Measurements from ENCODE around the gene B3GALT6.

B3GALT6 gene

DNA sequence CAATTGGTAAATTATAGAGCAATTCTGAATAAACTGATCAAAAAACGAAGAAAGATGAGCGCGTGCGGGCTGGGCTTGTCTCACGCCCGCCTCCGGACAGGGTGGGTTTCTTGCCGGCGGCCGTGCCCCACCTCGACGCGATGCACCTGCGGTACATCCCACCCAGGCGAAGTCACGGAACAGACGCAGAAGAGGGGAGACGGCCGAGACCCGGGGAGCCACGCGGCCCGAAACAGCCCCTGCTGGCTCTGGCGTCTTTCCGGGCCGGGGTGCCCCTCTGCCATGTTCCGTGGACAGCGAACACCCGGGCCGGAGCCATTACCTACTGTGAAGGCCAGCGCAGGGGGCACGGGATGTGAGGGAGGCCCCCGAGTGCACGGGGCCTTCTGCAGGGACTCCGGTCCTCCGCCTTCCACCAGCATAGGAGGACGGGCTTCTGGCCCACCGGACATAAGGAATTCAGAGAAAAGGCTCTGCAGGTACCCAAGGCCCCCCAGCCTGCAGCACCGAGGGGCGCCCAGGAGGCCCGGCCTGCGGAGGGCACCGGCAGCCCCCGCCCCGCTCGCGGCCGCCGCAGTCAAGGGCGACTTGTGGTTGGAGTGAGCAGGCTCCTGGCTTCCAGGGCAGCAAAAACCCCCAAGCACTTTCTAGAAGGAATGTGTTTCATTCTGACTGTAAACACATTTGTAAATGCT is 22.1 kb downstream of the B3GALT6 start:
- no peak for DNase-seq
- in situ Hi-C loops (cut with MboI; ENCODE audit: low pct_unique_long_range_greater_than_20kb, low sequenced_read_pairs), result no loop called here

DNA sequence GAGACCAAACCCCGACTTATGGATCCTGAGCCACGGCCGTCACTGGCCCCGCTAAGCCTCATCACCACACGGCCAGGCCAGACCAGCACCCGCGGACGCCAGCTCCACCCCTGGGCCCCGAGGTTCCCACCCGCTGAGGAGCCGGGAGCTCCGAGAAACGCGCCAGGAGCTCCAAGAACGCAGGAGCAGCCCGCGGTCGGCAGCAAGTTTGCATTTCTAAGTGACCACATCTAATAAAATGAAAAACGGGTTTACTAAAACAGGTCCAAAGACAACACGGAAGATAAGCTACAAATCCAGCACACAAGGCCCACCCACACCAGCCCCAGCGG is 22.6 kb downstream of the B3GALT6 start:
- DNase-seq, result no peak
- in situ Hi-C loops (cut with MboI; ENCODE audit: low pct_unique_long_range_greater_than_20kb, low sequenced_read_pairs), result no loop called here

DNA sequence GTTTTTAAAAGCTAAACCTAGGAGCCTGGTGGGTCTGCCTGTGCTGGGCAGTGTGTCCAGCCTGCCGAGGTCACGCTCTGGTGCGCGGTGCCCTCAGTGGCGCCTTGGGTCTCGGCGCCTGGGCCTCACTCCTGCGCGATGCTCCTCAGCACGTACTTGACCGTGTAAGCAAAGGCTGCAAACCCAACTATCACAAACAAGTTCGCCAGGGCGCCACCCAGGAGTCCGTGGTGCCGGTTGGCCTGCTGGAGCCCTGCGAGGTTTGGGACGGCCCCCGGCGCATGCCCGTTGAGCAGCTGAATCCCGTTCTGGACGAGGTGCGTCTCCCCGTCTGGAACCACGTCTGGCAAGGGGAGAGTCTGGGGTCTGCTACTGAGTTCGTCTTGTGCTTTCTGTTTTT is 23.0 kb downstream of the B3GALT6 start:
- in situ Hi-C loops (cut with MboI; ENCODE audit: low pct_unique_long_range_greater_than_20kb, low sequenced_read_pairs), result no loop called here
- DNase-seq, result no peak

DNA sequence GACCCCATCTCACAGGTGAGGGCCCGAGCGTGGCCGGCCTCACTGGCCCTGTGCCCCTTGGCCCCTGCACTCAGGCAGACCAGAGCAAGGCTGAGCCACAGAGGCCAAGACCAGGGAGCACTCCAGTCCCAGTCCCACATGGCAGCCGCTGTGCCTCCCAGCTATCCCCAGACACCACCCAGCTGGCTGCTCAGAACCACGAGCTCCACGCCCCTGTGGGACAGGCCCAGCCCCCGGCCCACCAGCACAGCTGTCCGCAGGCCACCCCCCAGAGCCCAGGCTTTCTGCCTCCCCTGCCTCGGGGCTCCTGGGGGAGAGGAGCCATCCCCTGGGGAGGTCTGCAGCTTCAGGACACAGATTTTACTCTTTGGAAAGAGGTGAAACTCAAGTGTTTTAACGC is 23.6 kb downstream of the B3GALT6 start:
- DNase-seq, result no peak
- in situ Hi-C loops (cut with MboI; ENCODE audit: low pct_unique_long_range_greater_than_20kb, low sequenced_read_pairs), result no loop called here

DNA sequence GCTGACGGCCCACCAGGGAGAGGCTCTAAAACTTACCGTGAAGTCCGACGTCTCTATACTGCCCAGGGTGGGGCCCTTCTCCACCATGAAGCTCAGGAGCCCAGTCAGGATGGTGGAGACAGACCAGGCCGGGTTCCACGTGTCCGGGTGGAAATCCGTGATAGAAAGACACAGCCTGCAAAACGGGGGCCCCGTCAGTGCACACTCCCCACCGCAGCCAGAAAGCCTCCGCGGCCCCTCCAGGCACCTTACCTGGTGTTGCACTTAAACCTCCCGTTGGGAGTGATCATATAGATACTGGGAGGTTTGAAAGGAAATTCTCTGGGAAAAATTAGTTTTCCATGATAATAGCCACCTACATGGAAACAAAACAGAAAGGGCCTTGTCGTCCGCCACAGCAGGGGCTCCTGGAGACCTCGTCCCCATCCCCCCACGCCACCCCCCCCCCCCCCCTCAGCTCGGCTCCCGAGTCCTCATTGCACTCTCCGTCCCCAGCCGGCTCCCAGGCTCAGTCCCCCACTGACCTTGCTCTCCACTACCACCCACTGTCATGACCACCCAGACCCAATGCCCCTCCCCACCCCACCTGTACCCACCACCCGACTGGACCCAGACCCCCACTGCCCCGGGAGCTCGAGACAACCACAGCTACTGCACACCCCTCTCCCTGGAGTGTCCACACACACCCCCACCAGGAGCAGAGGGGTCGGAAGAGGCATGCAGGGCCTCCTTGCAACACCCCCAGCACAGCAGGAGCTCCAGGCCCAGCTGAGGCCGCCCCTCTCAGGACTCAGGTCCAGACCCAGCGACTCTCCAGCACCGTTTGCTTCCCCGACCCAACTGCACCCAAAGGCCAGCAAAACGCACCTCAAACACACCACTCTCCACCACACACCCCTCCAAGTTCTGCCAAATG is 25.2 kb downstream of the B3GALT6 start:
- no peak for DNase-seq
- in situ Hi-C loops (cut with MboI; ENCODE audit: low pct_unique_long_range_greater_than_20kb, low sequenced_read_pairs), result no loop called here

DNA sequence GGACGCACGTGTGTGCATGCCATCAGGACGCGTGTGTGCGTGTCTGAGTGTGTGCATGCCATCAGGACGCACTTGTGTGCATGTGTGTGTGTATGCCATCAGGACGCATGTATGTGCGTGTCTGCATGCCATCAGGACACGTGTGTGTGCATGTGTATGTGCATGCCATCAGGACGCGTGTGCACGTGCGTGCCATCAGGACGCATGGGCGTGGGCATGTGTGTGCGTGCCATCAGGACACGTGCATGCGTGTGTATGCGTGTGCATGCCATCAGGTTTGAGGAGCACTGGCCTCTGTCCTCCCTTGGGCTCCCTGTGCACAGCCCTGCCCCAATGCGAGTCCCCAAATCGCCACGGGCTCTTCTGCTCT is 27.1 kb downstream of the B3GALT6 start:
- in situ Hi-C loops (cut with MboI; ENCODE audit: low pct_unique_long_range_greater_than_20kb, low sequenced_read_pairs), result no loop called here
- no peak for DNase-seq

DNA sequence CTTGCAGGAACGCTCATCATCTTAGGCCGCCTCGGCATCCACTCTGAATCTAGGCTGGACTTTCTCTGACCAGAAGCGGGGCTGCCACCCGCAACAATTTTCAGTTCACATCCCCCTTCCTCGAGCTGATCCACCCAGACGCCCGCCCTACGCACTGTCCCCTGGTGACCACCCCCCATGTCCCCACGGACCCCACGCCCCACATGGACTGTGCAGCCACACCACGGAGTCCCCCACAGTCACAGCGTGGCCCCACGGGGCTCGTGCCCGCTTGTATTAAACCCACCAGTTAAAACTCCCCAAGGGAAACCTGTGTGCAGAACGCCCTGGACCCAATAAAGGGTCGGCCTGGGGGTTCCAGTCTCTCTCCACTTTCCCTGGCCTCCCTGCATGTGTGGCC is 27.5 kb downstream of the B3GALT6 start:
- no peak for DNase-seq
- in situ Hi-C loops (cut with MboI; ENCODE audit: low pct_unique_long_range_greater_than_20kb, low sequenced_read_pairs), result no loop called here

DNA sequence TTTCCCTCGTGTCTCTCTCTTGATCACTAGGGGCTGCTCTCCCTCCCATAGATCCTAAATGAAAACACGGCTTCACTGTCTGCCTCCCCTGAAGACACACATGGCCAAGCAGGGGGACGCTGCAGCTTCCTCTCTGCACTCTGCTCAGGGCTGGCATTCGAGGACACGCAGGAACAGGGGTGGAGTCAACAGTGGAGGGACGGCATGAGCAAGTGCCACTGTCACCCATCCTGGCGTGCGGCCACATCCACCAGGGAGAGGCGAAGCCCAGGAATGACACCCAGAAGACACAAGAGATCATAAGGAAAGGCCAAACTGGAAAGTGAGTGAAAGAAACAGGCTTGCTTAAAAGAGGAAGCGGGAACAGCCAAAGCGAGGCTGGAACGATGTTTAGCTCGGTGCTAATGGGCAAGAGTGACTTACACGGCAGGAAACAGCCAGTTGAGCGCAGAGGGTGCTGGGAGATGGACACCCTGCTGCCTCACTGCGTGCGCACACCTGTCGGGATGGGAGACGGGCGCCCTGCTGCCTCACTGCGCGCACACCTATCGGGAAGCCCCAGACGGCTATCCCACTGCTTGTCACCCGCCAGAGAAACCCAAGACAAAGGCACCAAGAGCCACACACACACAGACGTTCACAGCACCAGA is 28.0 kb downstream of the B3GALT6 start:
- in situ Hi-C loops (cut with MboI; ENCODE audit: low pct_unique_long_range_greater_than_20kb, low sequenced_read_pairs), result no loop called here
- DNase-seq, result no peak

DNA sequence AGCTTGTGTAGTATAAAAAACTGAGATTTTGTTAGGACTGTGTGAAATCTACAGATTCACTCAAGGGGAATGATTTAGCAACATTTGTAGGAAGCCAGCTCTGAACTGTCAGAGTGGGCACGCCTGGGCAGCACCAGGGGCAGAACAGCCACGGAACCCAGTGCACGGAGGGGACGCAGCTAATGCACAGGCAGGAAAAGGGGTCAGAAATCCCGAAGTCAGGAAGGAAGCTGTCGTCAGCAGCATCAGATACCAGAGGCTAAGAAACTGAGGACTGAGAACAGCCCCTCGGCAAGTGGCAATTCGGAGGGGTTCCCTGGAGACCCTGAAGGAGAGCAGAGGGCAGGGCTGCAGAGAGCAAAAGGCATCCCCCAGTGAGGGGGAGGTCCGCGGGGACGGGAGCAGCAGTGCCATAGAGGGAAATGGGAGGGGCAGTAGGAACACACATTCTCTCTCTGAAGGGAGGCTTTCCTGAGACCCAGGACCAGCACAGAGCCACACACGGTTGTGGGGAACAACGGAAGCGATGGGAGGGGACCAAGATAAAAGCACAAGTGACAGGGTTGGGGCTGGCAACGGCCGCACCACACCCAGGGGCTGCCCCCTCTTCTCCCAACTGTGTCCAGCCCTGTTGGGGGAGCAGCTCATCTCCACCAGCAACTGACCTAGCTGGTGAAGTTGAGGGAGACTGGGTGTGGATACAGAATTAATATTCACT is 29.0 kb downstream of the B3GALT6 start:
- in situ Hi-C loops (cut with MboI; ENCODE audit: low pct_unique_long_range_greater_than_20kb, low sequenced_read_pairs), result no loop called here
- no peak for DNase-seq

DNA sequence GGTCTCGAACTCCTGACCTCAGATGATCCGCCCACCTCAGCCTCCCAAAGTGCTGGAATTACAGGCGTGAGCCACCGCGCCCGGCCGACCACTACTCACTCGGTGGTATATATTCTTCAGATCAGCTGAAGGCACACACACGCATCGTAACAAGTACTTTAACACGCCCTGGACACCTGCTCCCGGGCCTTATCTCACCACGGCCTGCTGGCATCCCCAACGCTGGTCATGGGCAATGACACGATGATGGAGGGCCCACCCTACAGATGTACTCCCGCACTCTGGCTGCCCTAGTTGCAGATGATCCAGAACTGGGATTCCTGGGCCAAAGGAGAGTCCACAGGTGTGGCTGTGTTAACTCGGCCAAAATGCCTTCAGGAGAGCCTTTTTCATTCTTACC is 30.0 kb downstream of the B3GALT6 start:
- in situ Hi-C loops (cut with MboI; ENCODE audit: low pct_unique_long_range_greater_than_20kb, low sequenced_read_pairs), result no loop called here
- no peak for DNase-seq

DNA sequence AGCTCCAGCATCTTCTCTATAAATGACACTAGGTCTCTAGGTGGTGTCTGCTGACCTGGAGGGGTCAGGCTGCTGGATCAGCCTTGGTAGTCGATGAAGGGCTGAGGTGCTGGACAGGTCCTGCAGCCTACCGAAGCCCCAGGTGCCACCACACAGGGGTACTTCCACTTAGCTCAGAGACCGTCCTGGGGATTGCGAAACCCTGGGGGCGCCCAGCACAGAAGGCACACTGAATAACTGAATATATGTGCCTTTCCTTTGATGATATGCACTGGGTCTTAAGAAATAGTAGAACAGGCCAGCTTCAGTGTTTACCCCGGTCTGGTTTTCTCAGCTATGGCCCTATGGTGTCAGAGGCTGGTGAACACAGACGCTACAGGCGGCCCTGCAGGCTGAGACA is 30.7 kb downstream of the B3GALT6 start:
- no peak for DNase-seq
- in situ Hi-C loops (cut with MboI; ENCODE audit: low pct_unique_long_range_greater_than_20kb, low sequenced_read_pairs), result no loop called here

DNA sequence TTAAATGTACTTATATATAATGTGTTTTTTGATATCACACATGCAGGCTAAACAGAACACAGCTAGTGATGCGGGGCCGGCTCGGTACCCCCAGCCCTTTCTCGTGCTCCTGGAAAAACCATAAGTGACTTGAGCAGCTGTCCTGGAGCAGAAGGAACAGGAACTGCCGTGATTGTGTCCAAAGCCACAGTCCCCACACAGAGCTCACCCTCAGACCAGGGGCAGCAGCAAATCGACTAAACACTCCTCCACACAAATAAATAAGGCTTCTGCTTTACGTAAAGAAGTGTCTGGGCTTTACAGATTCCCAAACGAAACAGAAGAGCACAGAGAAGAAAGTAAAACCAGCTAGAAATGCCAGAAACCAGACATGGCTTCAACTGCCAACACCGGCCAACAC is 32.0 kb downstream of the B3GALT6 start:
- in situ Hi-C loops (cut with MboI; ENCODE audit: low pct_unique_long_range_greater_than_20kb, low sequenced_read_pairs), result no loop called here
- no peak for DNase-seq

DNA sequence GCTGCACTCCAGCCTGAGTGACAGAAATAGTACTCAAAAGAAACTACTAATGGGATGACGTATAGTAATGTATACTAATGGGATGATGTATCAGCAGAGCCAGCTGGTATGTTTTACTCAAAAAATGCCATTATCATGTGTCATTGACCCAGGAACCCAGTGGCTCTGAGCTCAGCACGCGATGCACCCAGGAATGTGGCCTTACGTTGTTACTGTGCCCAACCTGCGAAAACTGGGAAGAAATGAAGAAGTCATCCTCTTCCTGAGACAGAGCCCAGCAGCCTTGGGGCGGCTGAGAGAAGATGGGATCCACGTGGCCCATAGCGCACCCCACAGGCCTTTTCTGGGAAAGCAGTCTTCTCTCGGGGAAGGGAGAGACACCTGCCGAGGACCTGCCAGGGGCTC is 32.8 kb downstream of the B3GALT6 start:
- DNase-seq, result peak; percentile 55
- in situ Hi-C loops (cut with MboI; ENCODE audit: low pct_unique_long_range_greater_than_20kb, low sequenced_read_pairs), result no loop called here

DNA sequence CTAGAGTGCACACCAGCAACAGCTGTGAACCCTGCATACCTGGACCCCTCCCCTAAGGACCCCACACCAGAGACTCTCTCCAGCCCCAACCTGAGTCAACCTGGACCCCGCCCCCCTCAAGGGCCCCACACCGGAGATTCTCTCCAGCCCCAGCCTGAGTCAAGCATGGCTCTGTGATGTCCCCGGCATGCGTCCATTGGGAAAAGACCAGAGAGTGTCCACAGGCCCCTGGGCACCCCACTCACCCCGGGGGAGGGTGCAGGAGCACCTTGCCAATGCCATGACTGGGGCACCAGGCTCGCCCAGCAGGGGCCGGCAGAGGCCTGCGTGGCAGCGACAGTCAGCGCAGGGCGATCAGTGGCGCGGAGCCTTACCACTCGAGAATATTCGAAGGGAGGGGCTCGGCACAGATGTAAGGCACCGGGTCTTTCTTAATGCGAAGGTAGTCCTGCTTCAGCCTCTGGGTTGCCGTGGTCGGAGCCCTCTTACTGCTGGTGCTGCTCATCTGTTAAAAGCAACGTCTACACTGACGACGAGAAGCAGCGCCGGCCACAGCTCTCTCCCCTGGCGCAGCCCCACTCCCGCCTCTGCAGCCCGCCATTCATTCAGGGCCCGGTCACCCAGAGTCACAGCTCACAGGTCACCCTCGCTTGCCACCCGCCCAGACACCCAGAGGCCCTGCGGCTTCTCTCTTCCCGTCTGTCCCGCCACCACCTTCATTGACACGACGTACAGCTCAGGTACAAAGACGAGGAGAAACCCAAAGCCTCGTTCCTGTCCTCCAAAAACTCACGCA is 35.6 kb downstream of the B3GALT6 start:
- in situ Hi-C loops (cut with MboI; ENCODE audit: low pct_unique_long_range_greater_than_20kb, low sequenced_read_pairs), result no loop called here
- DNase-seq, result no peak

DNA sequence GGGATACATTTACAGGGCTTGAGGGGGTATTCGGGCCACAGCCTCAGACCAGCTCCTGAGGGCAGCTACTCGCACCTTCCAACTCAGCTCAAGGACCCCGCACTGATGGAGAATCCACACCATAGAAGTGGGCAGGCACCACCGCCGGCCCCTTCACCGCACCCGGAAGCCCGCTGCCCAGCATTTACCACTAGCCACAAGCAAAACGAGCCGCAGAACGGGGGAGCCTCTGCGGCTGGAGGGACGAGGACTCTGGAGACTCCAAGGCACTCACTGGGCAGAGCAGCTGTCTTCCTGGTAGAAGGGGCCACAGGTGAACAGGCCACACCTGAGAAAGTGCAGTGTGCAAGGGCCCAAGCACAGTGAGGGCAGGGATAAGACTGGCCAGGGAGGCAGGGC is 36.2 kb downstream of the B3GALT6 start:
- in situ Hi-C loops (cut with MboI; ENCODE audit: low pct_unique_long_range_greater_than_20kb, low sequenced_read_pairs), result no loop called here
- DNase-seq, result no peak

DNA sequence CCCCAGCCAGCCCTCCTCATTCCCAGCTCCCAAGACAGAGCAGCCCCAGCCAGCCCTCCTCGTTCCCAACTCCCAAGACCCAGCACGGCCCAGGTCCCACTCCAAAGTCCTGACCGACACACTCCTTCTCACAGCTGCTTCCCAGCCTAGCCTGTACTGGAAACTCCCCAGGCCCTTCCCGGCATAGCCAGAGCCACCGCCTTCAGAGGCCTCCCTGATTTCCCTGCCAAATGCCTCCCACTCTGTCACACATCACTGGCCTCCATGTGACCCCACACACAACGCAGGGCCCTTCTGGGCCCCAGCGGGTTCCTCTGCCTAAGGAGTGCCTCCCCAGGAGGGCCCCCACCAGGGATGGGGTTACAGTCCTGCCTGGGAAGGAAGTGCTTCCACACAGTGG is 38.8 kb downstream of the B3GALT6 start:
- in situ Hi-C loops (cut with MboI; ENCODE audit: low pct_unique_long_range_greater_than_20kb, low sequenced_read_pairs), result no loop called here
- no peak for DNase-seq

DNA sequence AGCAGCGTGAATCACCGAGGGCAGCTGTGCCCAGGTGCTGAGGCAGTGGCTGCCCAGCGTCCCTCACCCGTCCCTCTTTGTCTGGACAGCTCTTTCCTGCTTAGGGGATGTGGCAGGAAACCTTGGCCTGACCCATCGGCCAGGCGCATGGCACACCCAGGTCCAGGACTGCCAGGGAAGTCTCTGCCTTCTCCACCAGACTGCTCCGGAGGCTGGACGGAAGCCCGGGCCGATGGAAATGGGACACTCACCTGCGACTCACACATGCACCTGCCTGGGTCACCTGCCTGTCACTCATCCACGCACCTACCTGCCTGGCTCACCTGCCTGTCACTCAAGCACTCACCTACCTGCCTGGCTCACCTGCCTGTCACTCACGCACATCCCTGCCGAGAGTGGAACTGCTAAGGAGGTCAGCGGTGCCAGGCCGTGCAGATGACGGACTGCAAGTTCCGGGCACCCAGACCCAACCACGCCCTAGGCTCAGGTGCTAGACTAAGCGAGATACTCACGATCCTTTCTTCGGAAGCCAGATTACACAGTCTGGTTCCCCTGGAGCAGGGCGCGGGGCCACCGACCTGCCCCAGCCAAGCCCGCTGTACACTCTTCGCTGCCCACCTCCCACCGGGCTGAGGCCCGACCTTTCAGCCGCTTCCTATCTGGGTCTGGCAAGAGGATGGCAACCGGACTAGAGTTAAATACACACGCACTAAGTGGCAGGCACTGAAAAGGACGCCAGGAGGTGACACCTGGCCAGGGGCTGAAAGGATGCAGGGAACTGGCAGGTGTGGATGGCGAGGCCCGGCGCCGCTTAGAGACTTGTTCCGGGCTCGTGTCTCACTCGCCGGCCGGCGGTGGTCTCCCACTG is 40.5 kb downstream of the B3GALT6 start:
- no peak for DNase-seq
- in situ Hi-C loops (cut with MboI; ENCODE audit: low pct_unique_long_range_greater_than_20kb, low sequenced_read_pairs), result no loop called here

DNA sequence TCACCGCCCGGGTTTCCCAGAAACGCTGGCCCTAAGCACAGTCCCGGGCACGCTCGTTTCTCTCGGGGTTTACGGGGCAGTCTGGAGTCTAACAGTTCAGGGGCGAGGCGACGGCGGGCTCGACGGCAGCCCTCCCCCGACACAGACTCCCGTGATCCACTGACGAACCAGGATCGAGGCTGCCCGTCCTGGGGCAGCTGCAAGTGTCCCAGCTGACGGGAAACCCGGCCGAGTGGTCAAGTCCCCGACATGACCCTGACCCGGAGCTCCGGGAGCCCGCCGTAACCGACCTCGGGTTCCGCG is 41.1 kb downstream of the B3GALT6 start:
- no peak for DNase-seq
- in situ Hi-C loops (cut with MboI; ENCODE audit: low pct_unique_long_range_greater_than_20kb, low sequenced_read_pairs), result no loop called here

Data from KBM-7 (cell line).